Pericardium fibroblast (primary cell): ENCODE results near the gene PITX3. TPM values are rescaled to one million over a fixed set of nuclear protein-coding genes. Genes with fewer than 3 reads are reported as not detected.

Experiments
- total RNA-seq: library from RNA; depleted of rRNA; stranded (reverse); fragments of >200 nt; gene quantifications from 2 replicates; pipeline ENCODE4 v1.2.3, GENCODE V29; 2015

PITX3 gene
- 0.17 and 1.5 TPM in 2 replicates for total RNA-seq

GRCh38 chr10:102241444-102242117, at the start of gene PITX3:
Gene PITX3, minus strand, starts transcription at chr10:102241512. Its CDS starts 9,432 bp downstream, at chr10:102232080.

DNA sequence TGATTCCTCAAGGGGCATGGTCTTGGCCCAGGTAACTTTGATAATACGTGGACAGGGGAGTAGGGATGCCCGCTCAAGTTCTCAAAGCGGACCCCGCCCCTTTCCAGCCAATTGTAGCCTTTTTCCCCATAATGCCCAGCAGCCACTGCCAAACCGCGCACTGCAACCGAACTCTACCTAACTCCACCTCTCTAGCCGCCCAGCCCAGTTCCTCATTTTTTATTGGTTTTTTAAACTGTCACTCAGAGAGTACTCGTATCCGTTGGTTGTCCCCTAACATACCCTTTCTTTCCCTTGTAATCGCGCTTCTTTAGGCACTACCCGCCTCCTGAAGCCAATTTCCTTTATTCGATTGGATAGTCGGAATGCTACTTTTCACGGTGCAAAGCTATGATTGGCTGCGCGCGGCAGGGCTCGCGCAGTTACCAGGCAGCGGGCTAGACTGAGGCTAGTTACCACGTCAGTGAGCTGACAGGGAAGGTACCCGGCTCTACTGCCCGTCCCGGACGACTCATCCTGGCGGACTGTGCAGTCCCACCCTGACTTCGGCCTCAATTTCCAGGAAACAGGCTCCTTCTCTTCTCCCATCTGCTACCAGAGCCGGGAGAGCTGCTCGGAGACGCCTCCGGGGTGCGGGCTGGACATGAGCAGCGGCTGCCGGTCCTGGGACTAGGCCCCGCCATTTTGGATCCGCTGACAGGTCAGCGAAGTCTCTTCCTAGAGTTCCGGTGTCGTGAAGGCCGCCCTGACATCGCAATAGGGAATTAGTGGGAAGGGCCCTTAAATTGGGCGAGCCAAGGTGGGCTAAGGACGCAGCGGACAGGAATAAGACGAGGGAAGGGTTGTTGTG, 4.0 kb upstream of the PITX3 start, which contains the start of gene GBF1:
Gene GBF1 (plus strand): TSS at position 451 of the 850 bp plus-strand sequence. CDS start 13,407 bp downstream, outside the sequence.

DNA sequence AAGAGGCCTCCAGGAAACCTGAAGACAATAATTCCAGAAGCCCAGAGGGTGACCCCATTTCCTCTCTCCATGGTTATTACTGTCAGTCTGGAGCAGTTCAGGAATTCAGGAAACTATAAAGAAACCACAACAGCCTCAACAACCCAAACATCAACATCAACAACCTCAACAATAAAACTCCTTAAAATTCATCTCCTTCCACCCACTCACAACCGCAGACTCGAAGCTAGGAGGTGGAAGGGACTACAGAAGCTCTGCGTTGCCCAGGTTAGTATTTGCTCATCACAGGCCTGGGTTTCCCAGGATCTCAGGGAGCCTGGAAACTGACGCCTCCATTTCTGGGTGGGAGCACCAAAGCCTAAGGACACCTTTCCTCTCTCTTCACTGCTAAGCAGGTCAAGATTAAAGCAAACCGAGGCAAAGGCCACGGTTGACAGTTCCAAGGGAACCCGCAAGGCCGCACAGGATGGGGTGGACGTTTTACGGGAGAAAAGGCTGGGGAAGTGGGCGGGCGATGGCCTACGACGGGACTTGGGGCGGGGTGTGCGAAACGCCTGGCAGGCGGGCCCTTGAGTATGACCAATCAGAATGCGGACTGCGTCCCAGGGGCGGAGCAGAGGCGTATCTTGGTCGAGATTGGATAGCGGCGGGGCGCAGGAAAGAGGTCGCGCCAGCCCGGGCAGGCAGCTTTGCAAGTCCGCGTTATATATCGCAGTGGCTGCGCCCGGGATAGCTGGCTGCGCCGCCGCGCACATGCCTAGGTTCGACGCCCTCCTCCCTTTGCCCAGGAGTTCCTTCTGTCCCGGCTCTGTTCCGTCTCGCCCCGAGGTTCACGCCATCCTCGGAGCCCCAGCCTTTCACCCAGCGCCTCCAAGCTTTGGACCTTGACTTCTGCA, 15.4 kb downstream of the PITX3 start, which contains the start of gene ELOVL3:
Gene ELOVL3 (plus strand): TSS at position 654 of the 896 bp plus-strand sequence. CDS start 250 bp downstream, outside the sequence.

Other genes starting within 250 kb of the PITX3 start
- 5.7 and 7.7 TPM in 2 replicates for gene ARMH3, start 185.3 kb downstream of the PITX3 start, total RNA-seq
- 32.8 and 38.7 TPM in 2 replicates for gene HPS6, start 176.2 kb downstream of the PITX3 start, total RNA-seq
- gene LDB1, start 121.1 kb downstream of the PITX3 start, total RNA-seq: 44.2 and 68.1 TPM in 2 replicates
- gene PPRC1, start 108.5 kb downstream of the PITX3 start, total RNA-seq: 14.7 and 17.3 TPM in 2 replicates
- 37.6 and 67.2 TPM in 2 replicates for gene NOLC1, start 89.1 kb downstream of the PITX3 start, total RNA-seq
- 0.68 and 1.2 TPM in 2 replicates for gene ELOVL3, start 15.2 kb downstream of the PITX3 start, total RNA-seq
- 36.1 and 43.4 TPM in 2 replicates for gene GBF1, start 4.0 kb upstream of the PITX3 start, total RNA-seq
- gene NFKB2, start 154.2 kb upstream of the PITX3 start, total RNA-seq: 12.8 and 17.5 TPM in 2 replicates
- gene PSD, start 177.3 kb upstream of the PITX3 start, total RNA-seq: 6.4 and 12.1 TPM in 2 replicates
- 11.4 and 17.8 TPM in 2 replicates for gene FBXL15, start 179.3 kb upstream of the PITX3 start, total RNA-seq
- 81.8 and 83.4 TPM in 2 replicates for gene CUEDC2, start 191.1 kb upstream of the PITX3 start, total RNA-seq
- not detected in 2 replicates for gene C10orf95, start 210.0 kb upstream of the PITX3 start, total RNA-seq